Ureter (tissue), 1 donor: ENCODE measurements around the gene CGN. TPM values are rescaled to one million over a fixed set of nuclear protein-coding genes. Genes with fewer than 3 reads are reported as not detected.
"Not testable (repeated sequence)": the region's sequence is repeated elsewhere in the genome, so short reads cannot be mapped to it uniquely, and the experiment has no call there.

ENCODE experiments used
- DNase-seq: peaks from one replicate; pipeline ENCODE4 v3.0.0-alpha.2; 2020; ENCODE audit warnings: low spot score
- total RNA-seq: library from RNA; stranded (reverse); gene quantifications from one replicate; pipeline ENCODE4 v1.2.4, GENCODE V29; 2023
- donor health status: DM: yes; HTN: yes; CAD: no.

The CGN gene
- total RNA-seq, 1 donor from 2014 or later: 67.4 TPM

- DNase-seq: not testable (repeated sequence)
These were observed 11.2 kb downstream of the CGN start for GRCh38 chr1:151522427-151522826.

GRCh38 chr1:151523326-151523725, 12.1 kb downstream of the CGN start:
- DNase-seq: no peak

- no peak for DNase-seq
These were observed 13.5 kb downstream of the CGN start for GRCh38 chr1:151524736-151525135.

GRCh38 chr1:151526735-151527525, 15.7 kb downstream of the CGN start:
- DNase-seq: no peak

GRCh38 chr1:151529211-151529702, 18.1 kb downstream of the CGN start:
- DNase-seq: no peak

GRCh38 chr1:151529781-151530180, 18.6 kb downstream of the CGN start:
- DNase-seq: no peak

GRCh38 chr1:151530461-151530860, 19.3 kb downstream of the CGN start:
- DNase-seq: no peak

GRCh38 chr1:151533870-151534269, 22.7 kb downstream of the CGN start:
- no peak for DNase-seq

GRCh38 chr1:151534662-151535278, 23.6 kb downstream of the CGN start:
- peak; percentile 80 for DNase-seq

- DNase-seq: no peak
These were observed 24.4 kb downstream of the CGN start for GRCh38 chr1:151535326-151536271.

GRCh38 chr1:151536499-151536898, 25.3 kb downstream of the CGN start:
- no peak for DNase-seq

- no peak for DNase-seq
These were observed 25.9 kb downstream of the CGN start for GRCh38 chr1:151537112-151537511.

GRCh38 chr1:151539321-151540020, 28.3 kb downstream of the CGN start:
- DNase-seq: peak; percentile 95

GRCh38 chr1:151540021-151540981, 29.1 kb downstream of the CGN start, which contains the start of gene TUFT1:
TSS of gene TUFT1 (plus strand) at chr1:151540309. CDS start at chr1:151540367, 58 bp downstream.
- peak; percentile 95 for DNase-seq

GRCh38 chr1:151540982-151541377, 29.8 kb downstream of the CGN start:
- no peak for DNase-seq

- no peak for DNase-seq
These were observed 30.6 kb downstream of the CGN start for GRCh38 chr1:151541752-151542151.

GRCh38 chr1:151542710-151543129, 31.5 kb downstream of the CGN start:
- DNase-seq: no peak

- DNase-seq: no peak
These were observed 34.4 kb downstream of the CGN start for GRCh38 chr1:151545542-151545941.

- DNase-seq: no peak
These were observed 35.1 kb downstream of the CGN start for GRCh38 chr1:151546011-151546925.
